GM12864 (cell line): Measurements from ENCODE around the gene SPTBN4.

ENCODE experiments used
- DNase-seq: peaks from one replicate; pipeline ENCODE4 v3.0.0-alpha.2; 2011; ENCODE audit warnings: low read depth
- H3K4me3 ChIP-seq: 2 replicates; pipeline ENCODE4 v1.5.1; 2011; ENCODE audit warnings: mild to moderate bottlenecking, low read depth, low read length, control low read depth
- CTCF ChIP-seq: IDR thresholded peaks from 2 replicates; pipeline ENCODE4 v1.5.1; 2011; ENCODE audit warnings: low read depth, mild to moderate bottlenecking, moderate library complexity, low read length, control low read depth, inconsistent platforms; ENCODE audit errors: missing control alignments

Gene SPTBN4

GRCh38 chr19:40607311-40608239 is 140.8 kb downstream of the SPTBN4 start:
- no peak for DNase-seq
- H3K4me3 ChIP-seq = no peak overlapping the region
- TF ChIP-seq CTCF = no peak

GRCh38 chr19:40608240-40608621 is 141.4 kb downstream of the SPTBN4 start:
- no peak overlapping the region for H3K4me3 ChIP-seq
- no peak for DNase-seq
- TF ChIP-seq CTCF = no peak

GRCh38 chr19:40608957-40609356 is 142.2 kb downstream of the SPTBN4 start:
- no peak for TF ChIP-seq CTCF
- no peak for DNase-seq
- peak overlapping the region; percentile 70; the same call in 1 of the 2 replicates for H3K4me3 ChIP-seq

- peak; percentile 79 for DNase-seq
- peak overlapping the region; percentile 70 for H3K4me3 ChIP-seq
- TF ChIP-seq CTCF = no peak
Observed at GRCh38 chr19:40609561-40610395, 143.0 kb downstream of the SPTBN4 start.

- no peak for TF ChIP-seq CTCF
- H3K4me3 ChIP-seq = peak overlapping the region; percentile 34
- DNase-seq = no peak
Observed at GRCh38 chr19:40610396-40611064, 143.7 kb downstream of the SPTBN4 start.

GRCh38 chr19:40611096-40611495 is 144.3 kb downstream of the SPTBN4 start:
- H3K4me3 ChIP-seq = no peak overlapping the region
- no peak for TF ChIP-seq CTCF
- DNase-seq = no peak
